Activated T-cell treated with anti-CD3 and anti-CD28 coated beads, Interleukin-2, amount 50 U/mL, for 4 hours (primary cell): ENCODE data around the gene LYPD6B. TPM values are rescaled to one million over a fixed set of nuclear protein-coding genes. Genes with fewer than 3 reads are reported as not detected.

ENCODE experiments used
- ATAC-seq, 2 donors: fragments of 200-7000 bp; cut with Tn5 transposase; one replicate each; pipeline ENCODE4 v1.10.0; 2021
- DNase-seq: peaks from one replicate; pipeline ENCODE4 v3.0.0-alpha.2; 2020
- H3K27me3 Mint-ChIP-seq: one replicate; pipeline ENCODE4 v1.8.0; 2021; ENCODE audit warnings: low read depth, mixed read lengths
- H3K36me3 Mint-ChIP-seq: one replicate; pipeline ENCODE4 v1.8.0; 2022; ENCODE audit warnings: mixed read lengths; ENCODE audit not compliant: insufficient read depth
- H3K4me1 Mint-ChIP-seq: one replicate; pipeline ENCODE4 v1.8.0; 2021; ENCODE audit warnings: low read depth, mixed read lengths
- H3K4me3 Mint-ChIP-seq: one replicate; pipeline ENCODE4 v1.8.0; 2021; ENCODE audit warnings: mild to moderate bottlenecking, moderate library complexity, mixed read lengths
- H3K9me3 Mint-ChIP-seq: one replicate; pipeline ENCODE4 v1.8.0; 2021; ENCODE audit warnings: mixed read lengths
- total RNA-seq, 3 donors: library from RNA; stranded (reverse); gene quantifications; one replicate each; pipeline ENCODE4 v1.2.1, GENCODE V29; 2021

Gene LYPD6B
- total RNA-seq, 3 donors from 2014 or later, result not detected

DNA sequence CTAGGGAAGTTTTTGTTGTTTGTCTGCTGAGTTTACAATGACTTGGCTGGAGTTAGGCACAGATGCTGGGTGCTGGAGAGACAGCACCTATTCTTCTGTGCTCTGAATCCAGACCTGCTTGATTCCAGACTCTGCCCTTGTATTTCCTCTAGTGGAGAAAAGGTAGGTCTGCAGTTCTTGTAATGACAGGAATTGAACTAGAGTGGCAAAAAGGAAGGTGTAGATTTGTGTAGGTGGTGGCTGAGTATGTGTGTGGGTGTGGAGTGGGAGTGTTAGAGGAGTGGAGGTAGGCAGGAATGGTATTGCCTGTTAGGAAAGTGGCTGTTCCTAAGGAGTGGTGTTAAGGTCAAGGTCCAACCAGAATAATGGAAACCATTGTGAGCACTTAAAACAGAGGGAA is 220.0 kb downstream of the LYPD6B start:
- no peaks in the 10 kb centered on the region for H3K36me3 Mint-ChIP-seq

DNA sequence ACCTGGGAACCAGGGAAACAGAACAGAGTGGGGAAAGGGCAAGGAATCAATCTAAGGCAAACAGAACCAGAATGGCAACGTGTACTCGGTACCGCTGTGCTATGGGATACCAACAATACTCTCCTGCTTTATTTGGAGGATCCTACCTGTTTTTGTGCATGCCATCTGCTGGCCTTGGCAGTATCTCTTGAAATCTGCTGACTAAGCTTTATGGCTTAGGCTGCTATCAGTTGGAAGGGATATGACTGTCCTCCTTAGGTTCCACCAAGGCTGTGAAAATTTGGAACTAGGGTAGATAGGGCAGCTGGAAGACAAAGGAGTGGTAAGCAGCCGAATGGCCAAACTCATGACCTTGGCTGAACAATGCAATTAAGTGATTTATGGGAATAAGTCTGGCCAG is 220.6 kb downstream of the LYPD6B start:
- ATAC-seq, result no peak
- DNase-seq, result no peak
- Mint-ChIP-seq H3K4me3 (no peak overlapping the region), H3K27me3 (peaks cover 14% of the 10 kb centered on the region), H3K36me3 (no peaks in the 10 kb centered on the region), H3K4me1 (no peaks in the 10 kb centered on the region), H3K9me3 (peaks cover 19% of the 10 kb centered on the region)

More for the DNA sequence above, 220.0 kb downstream of the LYPD6B start:
- peaks cover 14% of the 10 kb centered on the region for H3K27me3 Mint-ChIP-seq
- no peak overlapping the region for H3K4me3 Mint-ChIP-seq
- H3K9me3 Mint-ChIP-seq, result peaks cover 23% of the 10 kb centered on the region
- ATAC-seq, result no peak
- H3K4me1 Mint-ChIP-seq, result no peaks in the 10 kb centered on the region
- no peak for DNase-seq

GRCh38 chr2:149261692-149262091 is 223.2 kb downstream of the LYPD6B start:
- peaks cover 10% of the 10 kb centered on the region for H3K27me3 Mint-ChIP-seq
- DNase-seq (no peak), ATAC-seq (no peak)
- H3K36me3 Mint-ChIP-seq, result no peaks in the 10 kb centered on the region
- H3K4me1 Mint-ChIP-seq, result no peaks in the 10 kb centered on the region
- H3K4me3 Mint-ChIP-seq, result no peak overlapping the region
- no peaks in the 10 kb centered on the region for H3K9me3 Mint-ChIP-seq

Other genes starting within 250 kb of the LYPD6B start
- 1 to 10 TPM; 4.2 to 7.3 (median 5.5) TPM for gene KIF5C, start 163.5 kb upstream of the LYPD6B start, total RNA-seq